ENCODE data around the gene SERTAD4.
A peak's percentile ranks its signal among the peaks of the same experiment; 100 is the strongest.
"Not testable (repeated sequence)": the region's sequence is repeated elsewhere in the genome, so short reads cannot be mapped to it uniquely, and the experiment has no call there.

SERTAD4 gene

GRCh38 chr1:210257698-210258529 lies 25.3 kb downstream of the SERTAD4 start:
- DNase-seq (ENCODE audit: low read depth in 1 of 2, low spot score in 1 of 2) = no peak

GRCh38 chr1:210259561-210259960 lies 27.0 kb downstream of the SERTAD4 start:
- no peak for DNase-seq (ENCODE audit: low read depth in 1 of 2, low spot score in 1 of 2)

- DNase-seq (ENCODE audit: low read depth in 1 of 2, low spot score in 1 of 2) = no peak
Observed at GRCh38 chr1:210260096-210260495, 27.5 kb downstream of the SERTAD4 start.

- no peak for DNase-seq (ENCODE audit: low read depth in 1 of 2, low spot score in 1 of 2)
Observed at GRCh38 chr1:210262167-210262896, 29.7 kb downstream of the SERTAD4 start.

GRCh38 chr1:210262897-210263272 lies 30.3 kb downstream of the SERTAD4 start:
- DNase-seq (ENCODE audit: low read depth in 1 of 2, low spot score in 1 of 2) = no peak

GRCh38 chr1:210263963-210264362 lies 31.4 kb downstream of the SERTAD4 start:
- no peak for DNase-seq (ENCODE audit: low read depth in 1 of 2, low spot score in 1 of 2)

GRCh38 chr1:210264496-210265380 lies 32.1 kb downstream of the SERTAD4 start:
- DNase-seq (ENCODE audit: low read depth in 1 of 2, low spot score in 1 of 2) = no peak

- not testable (repeated sequence) for DNase-seq (ENCODE audit: low read depth in 1 of 2, low spot score in 1 of 2)
Observed at GRCh38 chr1:210265392-210265955, 32.9 kb downstream of the SERTAD4 start.

- DNase-seq (ENCODE audit: low read depth in 1 of 2, low spot score in 1 of 2) = no peak
Observed at GRCh38 chr1:210269981-210270380, 37.4 kb downstream of the SERTAD4 start.

GRCh38 chr1:210272666-210273065 lies 40.1 kb downstream of the SERTAD4 start:
- DNase-seq (ENCODE audit: low read depth in 1 of 2, low spot score in 1 of 2) = no peak

GRCh38 chr1:210280221-210280620 lies 47.6 kb downstream of the SERTAD4 start:
- DNase-seq (ENCODE audit: low read depth in 1 of 2, low spot score in 1 of 2) = no peak

GRCh38 chr1:210288116-210288515 lies 55.5 kb downstream of the SERTAD4 start:
- DNase-seq (ENCODE audit: low read depth in 1 of 2, low spot score in 1 of 2) = no peak

- DNase-seq (ENCODE audit: low read depth in 1 of 2, low spot score in 1 of 2) = no peak
Observed at GRCh38 chr1:210289248-210289647, 56.7 kb downstream of the SERTAD4 start.

- DNase-seq (ENCODE audit: low read depth in 1 of 2, low spot score in 1 of 2) = no peak
Observed at GRCh38 chr1:210291081-210291764, 58.6 kb downstream of the SERTAD4 start.

- DNase-seq (ENCODE audit: low read depth in 1 of 2, low spot score in 1 of 2) = no peak
Observed at GRCh38 chr1:210291786-210292230, 59.2 kb downstream of the SERTAD4 start.

GRCh38 chr1:210292231-210292871 lies 59.8 kb downstream of the SERTAD4 start:
- DNase-seq (ENCODE audit: low read depth in 1 of 2, low spot score in 1 of 2) = peak in 1 of 2 donors; percentile 5

- no peak for DNase-seq (ENCODE audit: low read depth in 1 of 2, low spot score in 1 of 2)
Observed at GRCh38 chr1:210293171-210293607, 60.6 kb downstream of the SERTAD4 start.

GRCh38 chr1:210294999-210295745 lies 62.6 kb downstream of the SERTAD4 start:
- DNase-seq (ENCODE audit: low read depth in 1 of 2, low spot score in 1 of 2) = no peak

Measured in activated T-helper 1 cell treated with anti-CD3 and anti-CD28 coated beads, Interleukin-2, amount 50 U/mL, for 16 hours (primary cell).